T-helper 1 cell (primary cell): ENCODE measurements around the gene POLD3.
"Not testable (repeated sequence)": the region's sequence is repeated elsewhere in the genome, so short reads cannot be mapped to it uniquely, and the experiment has no call there.

Source experiments
- DNase-seq, 5 donors: peaks; one replicate each; pipeline ENCODE4 v3.0.0-alpha.2; 2012 to 2020

Gene POLD3

DNA sequence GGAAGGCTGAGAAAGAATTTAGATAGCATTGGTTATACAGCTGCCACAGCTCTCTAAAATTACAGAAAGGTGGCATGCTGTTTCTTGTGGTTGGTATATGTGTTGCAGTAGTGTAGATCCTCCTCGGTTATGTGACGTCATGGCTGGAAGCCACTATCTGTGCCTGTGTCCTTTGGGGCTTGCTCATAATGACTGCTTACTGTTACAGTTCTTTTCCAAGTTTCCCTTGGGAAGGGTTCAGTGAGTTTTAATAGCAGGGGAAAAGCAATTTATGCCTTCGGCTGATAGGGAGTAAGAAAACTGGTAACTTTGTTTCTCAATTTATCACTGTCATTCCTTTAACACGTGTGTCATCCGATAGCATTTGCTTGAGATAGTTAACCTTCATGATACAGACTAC lies 47.2 kb downstream of the POLD3 start:
- DNase-seq: no peak

DNA sequence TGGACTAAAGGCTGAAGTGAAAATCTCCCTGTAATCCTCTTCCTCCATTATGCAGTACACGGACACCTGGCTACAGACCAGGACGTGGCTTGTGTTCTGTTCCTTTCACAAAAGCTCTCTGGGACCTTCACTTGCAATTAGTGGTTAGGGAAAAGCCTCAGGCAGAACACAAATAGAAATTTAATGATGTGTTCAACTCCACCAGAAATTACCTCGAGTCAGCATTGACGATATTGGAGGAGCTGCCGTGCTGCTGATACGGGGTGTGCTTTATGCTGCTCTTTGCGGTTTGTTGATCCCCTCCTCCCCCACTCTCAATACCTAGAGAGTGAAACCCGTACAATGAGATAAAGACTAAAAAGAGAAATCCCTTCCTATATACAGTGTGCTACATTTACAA lies 48.9 kb downstream of the POLD3 start:
- no peak for DNase-seq

DNA sequence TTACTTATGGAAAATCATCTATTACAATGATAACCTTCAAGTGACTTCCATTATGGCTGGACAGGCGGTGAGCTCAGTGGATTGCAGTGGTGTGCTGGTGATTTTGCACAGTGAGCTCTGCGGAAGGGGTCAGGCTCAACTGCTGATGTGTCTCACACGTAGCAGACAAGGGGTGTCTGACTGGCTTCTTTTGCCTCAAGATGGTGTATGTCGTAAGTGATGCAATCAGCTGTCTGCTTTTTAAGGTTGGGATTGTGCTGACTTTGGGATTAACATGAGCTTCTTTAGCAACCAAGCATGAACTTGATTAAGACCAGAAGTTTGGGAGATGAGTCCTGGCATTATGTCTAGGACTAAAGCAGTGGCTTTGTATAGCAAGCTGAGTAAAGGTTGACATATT lies 49.5 kb downstream of the POLD3 start:
- no peak for DNase-seq

DNA sequence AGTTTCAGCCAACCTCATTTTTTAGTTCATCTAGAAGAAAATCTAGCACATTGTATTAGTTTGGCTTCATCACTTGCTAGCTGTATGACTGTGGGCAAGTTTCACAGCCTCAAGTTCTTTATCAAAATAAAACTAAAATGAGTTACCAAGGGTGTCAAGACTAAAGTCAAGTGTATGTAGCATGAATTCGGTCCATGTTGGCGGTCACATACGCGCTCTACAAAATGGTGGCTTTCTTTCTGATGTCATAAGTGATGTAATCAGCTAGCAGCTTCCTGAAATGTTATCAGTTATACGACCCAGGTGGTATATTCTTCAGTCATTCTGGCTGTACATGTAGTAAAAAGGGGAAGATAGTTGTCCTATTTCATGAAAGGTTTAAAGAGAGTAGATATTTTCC lies 50.5 kb downstream of the POLD3 start:
- DNase-seq: no peak

DNA sequence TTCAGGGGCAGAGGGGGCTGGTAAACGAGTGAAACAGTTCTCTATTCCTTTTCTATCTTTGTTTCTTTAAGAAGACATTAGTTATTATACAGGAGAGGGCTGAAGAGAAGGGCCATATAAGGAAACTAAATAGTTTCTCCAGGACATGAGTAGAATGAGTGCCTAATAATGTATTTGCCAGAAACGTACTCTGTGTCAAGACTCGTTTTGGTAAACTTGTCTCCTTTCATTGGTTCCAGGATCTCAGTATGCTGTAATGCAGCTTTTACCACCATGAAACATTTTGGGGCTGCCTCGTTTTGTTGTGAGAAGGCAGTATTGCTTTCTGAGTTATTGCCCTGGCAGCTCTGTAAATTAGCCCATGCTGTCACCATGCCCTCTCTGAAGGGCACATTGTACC lies 51.7 kb downstream of the POLD3 start:
- no peak for DNase-seq

DNA sequence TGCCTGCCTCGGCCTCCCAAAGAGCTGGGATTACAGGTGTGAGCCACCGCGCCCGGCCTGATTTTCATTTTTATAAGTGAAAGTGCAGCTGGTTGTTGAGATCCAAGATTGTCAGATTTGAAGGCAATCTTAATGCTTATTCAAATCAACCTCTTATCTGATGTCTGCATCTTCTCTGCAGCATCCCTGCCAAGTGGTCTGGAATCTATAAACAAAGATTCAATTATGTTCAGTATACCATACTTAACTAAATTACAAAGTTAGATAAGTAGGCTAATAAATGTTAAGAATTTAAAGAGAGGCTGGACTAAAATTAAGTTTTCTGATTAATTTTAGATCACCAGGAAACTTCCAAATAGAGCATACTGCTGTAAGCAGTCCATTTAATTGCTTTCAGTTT lies 53.8 kb downstream of the POLD3 start:
- DNase-seq: no peak

DNA sequence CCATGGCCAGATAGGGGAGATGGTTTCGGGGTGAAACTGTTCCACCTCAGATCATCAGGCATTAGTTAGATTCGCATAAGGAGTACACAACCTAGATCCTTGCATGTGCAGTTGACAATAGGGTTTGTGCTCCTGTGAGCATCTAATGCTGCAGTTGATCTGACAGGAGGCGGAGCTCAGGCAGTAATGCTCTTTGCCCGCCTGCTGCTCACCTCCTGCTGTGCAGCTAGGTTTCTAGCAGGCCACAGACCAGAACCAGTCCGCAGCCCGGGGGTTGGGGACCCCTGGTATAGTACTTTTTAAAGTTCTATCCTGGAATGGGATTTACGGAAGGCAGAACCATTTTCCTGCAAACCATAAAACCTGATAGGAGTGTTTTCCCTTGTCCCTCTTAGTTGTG lies 54.6 kb downstream of the POLD3 start:
- DNase-seq: no peak

DNA sequence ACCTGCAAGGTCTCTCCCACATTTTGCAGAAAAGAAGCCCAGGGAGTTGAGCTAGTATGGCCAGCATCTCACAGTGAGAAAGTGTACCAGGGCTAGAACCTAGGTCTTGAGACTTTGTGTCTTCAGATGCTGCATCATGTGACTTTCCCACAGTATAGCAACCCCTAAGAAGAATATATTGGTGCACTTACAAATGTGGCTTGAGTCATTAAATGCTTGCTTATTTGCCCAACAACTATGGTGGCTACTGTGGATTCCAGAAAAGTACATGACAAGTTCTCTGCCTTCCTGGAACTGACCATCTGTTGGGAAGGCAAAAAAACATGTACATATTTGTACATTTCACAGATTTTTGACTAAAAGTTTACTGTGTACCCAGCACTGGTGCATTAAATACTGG lies 55.0 kb downstream of the POLD3 start:
- DNase-seq: no peak

DNA sequence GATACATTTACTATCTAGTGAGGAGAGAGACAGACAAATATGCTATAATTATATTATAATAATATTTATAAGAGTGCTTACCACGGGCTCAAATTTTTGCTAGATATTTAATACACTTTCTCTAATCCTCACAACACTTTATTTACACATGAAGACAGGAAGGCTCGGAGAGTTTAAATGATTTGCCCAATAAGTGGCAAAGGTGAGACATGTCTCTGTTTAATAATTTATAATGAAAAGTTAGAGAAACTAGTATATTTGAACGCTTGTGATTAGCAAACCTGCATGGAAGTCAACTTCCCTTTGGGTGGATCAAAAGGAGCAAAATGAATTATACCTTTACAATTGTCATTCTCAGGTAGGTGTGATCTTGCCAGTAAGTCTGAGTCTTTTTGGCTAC lies 55.4 kb downstream of the POLD3 start:
- no peak for DNase-seq

DNA sequence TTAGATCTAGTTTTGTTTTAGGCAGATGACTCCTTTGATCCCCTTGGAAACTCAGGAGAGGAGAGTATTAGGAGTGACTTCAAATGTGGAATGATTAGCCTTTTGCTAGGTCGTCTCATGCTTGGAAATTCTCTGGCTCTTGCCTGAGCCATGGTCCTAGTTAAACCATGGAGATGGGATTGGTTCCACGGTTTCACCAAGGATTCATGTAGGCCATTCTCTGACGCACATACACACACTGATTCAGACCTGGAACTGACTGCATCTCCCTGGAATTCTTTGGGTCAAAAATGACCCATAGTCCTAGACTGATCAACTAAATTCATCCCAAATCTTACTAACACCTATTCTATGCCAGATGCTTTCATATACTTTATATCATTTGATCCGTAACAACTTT lies 56.5 kb downstream of the POLD3 start:
- no peak for DNase-seq

DNA sequence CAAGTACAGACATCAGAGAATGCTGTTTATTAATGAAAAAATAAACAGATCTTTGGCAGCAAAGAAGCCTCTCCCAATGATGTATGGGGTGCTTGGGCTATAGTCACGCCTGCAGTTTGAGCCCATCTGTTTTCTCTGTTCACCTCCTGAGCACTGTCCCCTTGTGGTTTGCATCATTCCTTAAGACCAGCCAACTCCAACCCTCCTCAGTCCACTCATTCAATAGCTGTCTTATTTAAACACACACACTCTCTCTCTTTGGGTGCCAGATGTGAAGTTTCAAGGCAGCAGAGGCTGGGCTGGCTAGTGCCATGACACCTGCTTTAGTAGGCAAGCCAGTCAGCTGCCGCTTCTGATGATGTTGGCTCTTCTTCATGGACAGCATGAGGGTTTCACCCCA lies 58.1 kb downstream of the POLD3 start:
- no peak for DNase-seq

DNA sequence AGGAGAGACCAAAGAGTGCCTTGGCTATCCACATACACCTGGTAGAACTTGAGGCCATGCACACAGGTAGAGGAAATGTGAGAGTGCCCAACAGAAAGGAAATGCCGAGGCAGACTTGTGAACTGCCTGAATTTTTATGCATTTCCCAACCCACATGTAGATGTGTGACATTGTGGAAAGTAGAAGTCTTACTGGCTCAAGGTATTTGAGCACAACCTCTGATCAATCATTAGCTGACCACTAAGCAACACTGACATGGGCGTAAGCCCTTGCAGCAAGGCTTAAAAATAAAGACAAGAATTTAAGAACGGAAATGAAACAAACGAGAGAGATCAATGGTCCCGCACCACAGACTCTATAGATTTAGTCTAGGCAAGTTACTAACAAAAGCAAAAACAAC lies 62.6 kb downstream of the POLD3 start:
- no peak for DNase-seq

DNA sequence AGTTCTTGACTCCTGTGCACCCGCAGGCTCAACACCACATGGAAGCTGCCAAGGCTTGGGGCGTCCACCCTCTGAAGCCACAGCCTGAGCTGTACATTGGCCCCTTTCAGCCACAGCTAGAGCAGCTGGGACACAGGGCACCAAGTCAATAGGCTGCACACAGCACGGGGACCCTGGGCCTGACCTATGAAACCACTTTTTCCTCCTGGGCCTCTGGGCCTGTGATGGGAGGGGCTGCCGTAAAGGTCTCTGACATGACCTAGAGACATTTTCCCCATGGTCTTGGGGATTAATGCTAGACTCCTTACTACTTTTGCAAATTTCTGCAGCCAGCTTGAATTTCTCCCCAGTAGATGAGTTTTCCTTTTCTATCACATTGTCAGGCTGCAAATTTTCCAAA lies 66.7 kb downstream of the POLD3 start:
- not testable (repeated sequence) for DNase-seq

DNA sequence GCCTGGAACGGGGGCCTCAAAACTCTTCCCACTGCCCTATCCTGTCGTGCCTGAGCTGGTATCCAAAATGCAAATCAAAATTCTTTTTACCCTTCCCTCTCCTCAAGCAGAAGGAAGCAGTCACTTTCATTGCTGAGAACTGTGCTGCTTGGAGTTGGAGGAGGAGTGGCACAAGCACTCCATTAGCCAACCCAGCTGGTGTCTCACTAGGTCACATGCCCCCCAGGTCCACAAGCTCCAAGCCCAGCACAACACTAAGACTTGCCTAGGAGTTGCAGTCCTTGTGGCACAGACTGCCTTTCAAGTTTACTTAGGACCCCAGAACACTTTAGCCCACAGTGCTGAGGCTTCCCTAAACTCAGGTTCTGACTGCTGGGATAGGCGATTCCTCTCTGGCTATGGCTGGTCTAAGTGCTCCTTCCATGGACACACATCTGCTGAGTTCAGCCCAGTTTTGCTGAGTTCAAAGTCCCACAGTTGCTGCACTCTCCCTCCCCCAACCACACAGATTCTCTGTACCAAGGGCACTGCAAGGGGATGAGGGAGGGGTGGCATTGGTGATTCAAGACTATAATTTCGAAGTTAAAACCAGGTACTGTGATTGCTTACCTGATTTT lies 70.2 kb downstream of the POLD3 start:
- no peak for DNase-seq

DNA sequence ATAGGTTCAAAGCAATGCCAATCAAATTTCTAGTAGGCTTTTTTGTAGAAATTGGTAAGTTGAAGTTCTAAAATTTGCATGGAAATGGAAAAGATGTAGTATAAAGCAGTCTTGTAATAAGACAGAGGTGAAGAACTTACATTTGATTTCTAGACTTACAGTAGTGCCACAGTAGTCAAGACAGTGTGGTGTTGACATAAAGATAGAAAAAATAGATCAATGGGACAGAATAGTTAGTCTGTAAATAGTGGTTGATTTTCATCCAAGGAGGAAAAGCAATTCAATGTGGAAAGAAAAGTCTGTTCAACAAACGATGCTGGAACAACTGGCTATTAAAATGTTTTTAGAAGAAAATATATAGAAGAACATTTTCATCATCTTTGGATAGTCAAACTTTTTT lies 70.9 kb downstream of the POLD3 start:
- no peak for DNase-seq

DNA sequence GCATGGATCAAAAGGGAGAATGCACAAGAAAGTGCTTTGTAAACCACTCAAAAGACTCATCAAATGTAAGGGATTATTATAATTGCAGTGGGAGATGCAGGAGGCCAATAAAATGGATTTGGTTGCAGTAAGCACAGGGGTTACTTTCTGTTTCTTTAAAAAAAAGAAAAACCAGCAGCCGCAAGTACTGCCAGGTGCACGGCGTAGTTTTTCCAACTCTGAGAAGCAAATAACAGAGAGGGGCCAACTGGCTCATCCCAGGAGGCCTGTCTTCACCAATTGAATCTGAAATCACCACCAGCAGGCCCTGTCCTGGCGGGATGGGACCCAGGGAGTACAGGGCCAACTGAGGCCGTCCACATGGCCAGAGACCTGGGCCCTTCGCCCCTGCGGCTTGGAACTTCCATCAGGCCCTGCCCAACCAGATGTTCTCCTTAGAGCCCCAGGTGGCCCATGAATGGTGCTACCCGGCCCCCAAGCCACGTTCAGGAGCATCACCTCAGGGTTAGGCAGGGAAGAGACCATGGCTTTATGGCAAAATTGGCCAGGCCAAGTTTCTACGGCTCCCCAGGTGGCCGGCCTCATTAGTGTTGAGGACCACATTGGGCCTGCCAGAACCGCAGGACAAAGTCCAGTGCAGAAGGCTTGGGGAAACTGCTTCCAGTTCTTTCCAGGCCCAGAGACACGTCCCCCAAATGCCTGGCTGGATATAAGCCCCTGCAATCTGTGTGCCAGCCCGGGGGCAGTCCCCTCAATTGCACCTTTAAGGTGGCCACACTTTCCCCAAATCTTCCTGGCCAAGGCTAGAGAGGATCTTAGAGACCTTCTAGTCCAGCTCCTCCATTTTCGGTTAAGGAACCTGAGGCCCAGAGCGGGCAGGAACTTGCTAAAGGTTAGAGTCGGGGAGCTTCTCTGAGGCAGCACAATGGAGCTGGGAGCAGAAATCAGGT lies 77.1 kb downstream of the POLD3 start:
- no peak for DNase-seq

DNA sequence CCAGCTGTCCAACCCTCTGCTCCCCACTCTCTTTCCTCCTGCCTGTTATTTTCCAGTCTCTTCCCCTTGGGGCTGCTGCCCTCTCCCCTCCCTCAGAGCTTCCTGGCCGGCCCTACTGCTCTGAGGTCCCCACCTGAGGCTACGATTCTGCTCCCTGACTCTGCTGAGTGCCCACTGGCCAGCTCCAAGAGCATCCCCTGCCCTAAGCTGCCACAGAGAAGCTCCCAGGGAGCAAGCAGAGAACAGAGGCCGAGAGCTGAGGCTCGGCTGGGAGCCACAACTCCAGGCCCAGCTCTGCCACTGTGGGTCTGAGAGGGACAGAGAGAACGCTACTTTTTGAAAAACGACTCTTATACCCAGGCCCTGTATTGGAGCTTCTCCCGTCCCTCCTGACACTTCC lies 77.8 kb downstream of the POLD3 start:
- DNase-seq: no peak

DNA sequence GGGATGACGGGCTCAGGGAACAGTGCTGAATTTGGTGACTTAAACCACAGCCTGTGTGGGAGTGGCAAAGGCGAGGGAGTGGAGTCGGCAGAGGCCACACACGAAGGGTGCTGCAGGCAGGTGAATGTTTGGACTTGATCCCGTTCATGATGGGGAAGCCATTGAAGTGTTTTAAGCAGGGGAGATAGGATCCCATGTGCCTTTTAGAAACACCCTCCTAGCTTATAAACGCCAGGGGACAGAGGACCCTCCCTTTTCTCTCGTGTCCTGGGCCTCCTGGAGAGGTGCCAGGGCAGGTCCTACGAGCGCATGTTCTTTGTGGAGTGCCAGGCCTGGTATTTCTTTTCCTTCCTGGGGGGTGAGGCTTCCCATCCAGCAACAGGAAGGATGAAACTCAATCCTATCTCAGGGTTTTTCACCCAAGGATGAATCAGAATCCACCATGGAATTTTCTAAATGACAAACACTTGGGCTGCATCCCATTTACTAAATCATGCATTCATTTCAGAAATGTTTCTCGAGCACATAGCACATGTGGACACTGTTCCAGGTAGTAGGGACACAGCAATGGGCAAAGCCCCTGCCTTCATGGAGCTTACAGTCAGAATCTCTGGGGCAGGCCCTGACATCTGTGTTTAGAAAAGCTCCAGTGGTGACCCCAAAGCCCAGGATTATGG lies 79.3 kb downstream of the POLD3 start:
- DNase-seq: no peak

DNA sequence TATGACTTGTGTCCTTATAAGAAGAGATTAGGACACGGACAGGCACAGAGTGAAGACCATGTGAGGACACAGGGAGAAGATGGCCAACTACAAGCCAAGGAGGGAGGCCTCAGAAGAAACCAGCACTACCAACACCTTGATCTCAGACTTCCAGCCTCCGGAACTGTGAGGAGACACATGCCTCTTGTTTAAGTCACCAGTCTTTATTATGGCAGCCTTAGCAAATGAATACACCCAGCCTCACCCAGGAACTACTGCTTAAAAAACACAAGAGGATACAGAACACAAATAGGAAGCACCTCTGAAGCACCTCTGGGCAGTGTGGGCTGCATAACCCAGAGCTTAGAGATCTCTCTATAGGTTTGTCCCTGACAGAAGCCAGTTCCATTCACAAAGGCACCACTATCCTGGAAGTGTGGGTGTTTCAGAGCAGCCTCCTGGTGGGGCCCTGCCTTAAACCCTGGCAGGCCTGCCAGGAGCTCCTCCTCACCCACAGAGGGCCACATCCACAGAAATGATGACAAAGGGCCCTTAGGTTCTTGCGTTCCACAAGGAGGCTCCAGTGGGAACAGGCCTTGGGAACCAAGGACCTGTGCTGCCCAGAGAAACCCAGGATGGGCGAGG lies 80.1 kb downstream of the POLD3 start:
- DNase-seq: no peak

DNA sequence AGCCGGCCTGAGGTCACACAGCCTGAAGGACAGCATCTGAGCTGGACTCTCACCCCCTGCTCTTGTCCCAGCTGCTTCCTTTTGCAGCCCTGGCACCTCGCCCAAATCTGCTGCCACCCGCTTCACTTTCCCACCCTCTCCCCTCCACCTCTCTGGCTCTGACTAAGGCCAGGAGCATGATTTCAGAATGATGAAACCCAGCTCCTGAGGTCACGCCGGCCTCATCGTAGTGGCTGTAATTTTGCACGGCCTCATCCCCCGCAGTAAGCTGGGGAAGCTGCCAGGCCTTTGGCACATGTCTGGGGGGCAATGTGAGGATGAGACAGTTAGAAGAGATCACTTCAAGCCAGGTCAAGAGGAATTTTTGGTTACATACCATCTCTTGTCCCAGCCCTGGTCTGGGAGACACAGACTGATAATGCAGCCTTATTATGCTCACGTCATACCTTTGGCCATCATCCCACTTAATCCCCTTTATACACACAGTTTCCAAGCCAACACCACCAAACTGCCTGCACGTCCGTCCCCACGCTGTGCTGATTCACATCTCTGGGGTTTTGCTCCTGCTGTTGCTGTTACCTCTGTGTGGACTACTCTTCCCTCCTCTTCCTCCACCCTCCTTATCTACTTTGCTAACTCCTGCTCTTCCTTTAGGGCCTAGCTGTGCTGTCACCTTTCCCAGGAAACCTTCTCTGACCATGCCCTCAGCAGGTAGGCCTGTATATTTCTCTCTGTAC lies 80.7 kb downstream of the POLD3 start:
- no peak for DNase-seq

DNA sequence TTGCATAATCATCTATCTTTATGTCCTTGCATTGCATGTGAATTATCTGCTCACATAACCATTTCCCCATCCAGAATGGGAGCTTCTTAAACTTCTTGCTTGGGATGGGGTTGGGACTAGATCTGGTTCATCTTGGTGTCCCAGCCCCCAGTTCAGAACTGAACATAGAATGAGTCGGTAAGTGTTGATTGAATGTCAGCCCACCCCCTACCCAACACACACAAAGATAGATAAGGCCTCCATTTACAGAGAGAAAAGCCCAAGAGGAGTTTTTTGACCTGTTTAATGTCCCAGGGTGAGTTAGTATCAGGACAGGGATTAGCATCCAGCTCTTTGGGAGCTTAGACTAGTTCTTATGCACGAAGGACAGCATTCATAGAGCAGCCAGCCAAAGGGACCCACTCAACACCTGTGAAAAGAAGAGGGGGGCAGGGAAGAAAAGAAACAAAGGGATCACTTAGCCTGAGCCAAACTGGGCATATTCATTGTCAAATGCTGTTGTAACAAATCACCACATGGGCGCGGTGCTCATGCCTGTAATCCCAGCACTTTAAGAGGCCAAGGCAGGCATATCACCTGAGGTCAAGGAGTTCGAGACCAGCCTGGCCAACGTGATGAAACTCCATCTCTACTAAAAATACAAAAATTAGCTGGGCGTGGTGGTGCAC lies 81.4 kb downstream of the POLD3 start:
- DNase-seq: no peak

DNA sequence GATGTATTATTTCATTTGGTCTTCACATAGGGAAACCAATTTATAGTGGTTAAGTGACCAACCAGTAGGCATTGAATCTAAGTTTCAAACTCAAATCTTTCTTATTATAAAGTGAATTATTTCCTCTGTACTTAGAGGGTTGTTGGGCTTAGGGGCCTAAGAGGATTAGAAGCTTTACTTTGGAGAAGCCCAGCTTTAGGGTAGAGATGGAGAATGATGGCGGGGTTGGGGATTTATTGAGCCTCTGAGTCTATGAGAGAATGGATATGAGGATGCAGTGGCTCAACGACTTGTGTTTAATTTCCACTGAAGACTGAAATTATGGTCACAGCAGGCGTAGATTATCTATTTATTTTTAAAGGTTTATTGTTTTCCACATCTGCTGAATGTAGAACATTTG lies 83.4 kb downstream of the POLD3 start:
- DNase-seq: no peak
